SJSA1 (cell line): ENCODE results near the gene PGAP1. TPM values are rescaled to one million over a fixed set of nuclear protein-coding genes. Genes with fewer than 3 reads are reported as not detected.

Source experiments
- DNase-seq, 2 experiments: peaks; one replicate each; pipeline ENCODE4 v3.0.0-alpha.2; 2015 to 2020; ENCODE audit warnings: low spot score in 2 of 2, low read depth in 1 of 2
- H3K27ac ChIP-seq: fragments of 250-450 bp; sonication (Bioruptor Pico); 2 replicates; pipeline ENCODE4 v1.5.1; 2020; ENCODE audit warnings: mild to moderate bottlenecking, moderate library complexity
- H3K27me3 ChIP-seq: fragments of 250-450 bp; sonication (Bioruptor Pico); replicated peaks from 2 replicates; pipeline ENCODE4 v1.5.1; 2020; ENCODE audit warnings: mild to moderate bottlenecking, moderate library complexity
- H3K36me3 ChIP-seq: fragments of 250-450 bp; sonication (Bioruptor Pico); 2 replicates; pipeline ENCODE4 v1.5.1; 2020; ENCODE audit warnings: mild to moderate bottlenecking
- H3K4me1 ChIP-seq: fragments of 250-450 bp; sonication (Bioruptor Pico); replicated peaks from 2 replicates; pipeline ENCODE4 v1.6.1; 2021; ENCODE audit warnings: mild to moderate bottlenecking
- H3K4me3 ChIP-seq: fragments of 250-450 bp; sonication (Bioruptor Pico); 2 replicates; pipeline ENCODE4 v1.5.1; 2020; ENCODE audit warnings: mild to moderate bottlenecking
- H3K9me3 ChIP-seq: fragments of 250-450 bp; sonication (Bioruptor Pico); replicated peaks from 2 replicates; pipeline ENCODE4 v1.5.1; 2020; ENCODE audit warnings: mild to moderate bottlenecking
- total RNA-seq: library from RNA; depleted of rRNA; stranded (reverse); fragments of >200 nt; shearing (Covaris generic); gene quantifications from 2 replicates; pipeline ENCODE4 v1.2.3, GENCODE V29; 2014; rRNA removed

The PGAP1 gene, protein sequence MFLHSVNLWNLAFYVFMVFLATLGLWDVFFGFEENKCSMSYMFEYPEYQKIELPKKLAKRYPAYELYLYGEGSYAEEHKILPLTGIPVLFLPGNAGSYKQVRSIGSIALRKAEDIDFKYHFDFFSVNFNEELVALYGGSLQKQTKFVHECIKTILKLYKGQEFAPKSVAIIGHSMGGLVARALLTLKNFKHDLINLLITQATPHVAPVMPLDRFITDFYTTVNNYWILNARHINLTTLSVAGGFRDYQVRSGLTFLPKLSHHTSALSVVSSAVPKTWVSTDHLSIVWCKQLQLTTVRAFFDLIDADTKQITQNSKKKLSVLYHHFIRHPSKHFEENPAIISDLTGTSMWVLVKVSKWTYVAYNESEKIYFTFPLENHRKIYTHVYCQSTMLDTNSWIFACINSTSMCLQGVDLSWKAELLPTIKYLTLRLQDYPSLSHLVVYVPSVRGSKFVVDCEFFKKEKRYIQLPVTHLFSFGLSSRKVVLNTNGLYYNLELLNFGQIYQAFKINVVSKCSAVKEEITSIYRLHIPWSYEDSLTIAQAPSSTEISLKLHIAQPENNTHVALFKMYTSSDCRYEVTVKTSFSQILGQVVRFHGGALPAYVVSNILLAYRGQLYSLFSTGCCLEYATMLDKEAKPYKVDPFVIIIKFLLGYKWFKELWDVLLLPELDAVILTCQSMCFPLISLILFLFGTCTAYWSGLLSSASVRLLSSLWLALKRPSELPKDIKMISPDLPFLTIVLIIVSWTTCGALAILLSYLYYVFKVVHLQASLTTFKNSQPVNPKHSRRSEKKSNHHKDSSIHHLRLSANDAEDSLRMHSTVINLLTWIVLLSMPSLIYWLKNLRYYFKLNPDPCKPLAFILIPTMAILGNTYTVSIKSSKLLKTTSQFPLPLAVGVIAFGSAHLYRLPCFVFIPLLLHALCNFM
- total RNA-seq: 4.4 and 4.6 TPM in 2 replicates

- Histone ChIP-seq H3K4me3 (peak within 1 kb of the TSS; percentile 64), H3K4me1 (0 out of 2 replicates have a peak, but pooled peaks cover 4% of the 10 kb centered on the region), H3K27ac (peak within 1 kb of the TSS; percentile 72), H3K9me3 (no peaks in the 10 kb centered on the region), H3K27me3 (no peaks in the 10 kb centered on the region), H3K36me3 (peaks cover 4% of the 10 kb centered on the region; the same call in 1 of the 2 replicates)
- DNase-seq: peak; percentile 92 to 93
Measured at GRCh38 chr2:196926562-196927375, at the start of gene PGAP1. TSS of gene PGAP1 (minus strand) at chr2:196926707. CDS start at chr2:196926616, 91 bp downstream.

GRCh38 chr2:196974970-196975369 is 48.5 kb upstream of the PGAP1 start:
- Histone ChIP-seq H3K27ac (no peak overlapping the region), H3K4me3 (no peak overlapping the region), H3K27me3 (no peaks in the 10 kb centered on the region), H3K9me3 (no peaks in the 10 kb centered on the region), H3K36me3 (no peaks in the 10 kb centered on the region), H3K4me1 (no peaks in the 10 kb centered on the region)
- DNase-seq: peak in 1 of 2 experiments; percentile 19

DNA sequence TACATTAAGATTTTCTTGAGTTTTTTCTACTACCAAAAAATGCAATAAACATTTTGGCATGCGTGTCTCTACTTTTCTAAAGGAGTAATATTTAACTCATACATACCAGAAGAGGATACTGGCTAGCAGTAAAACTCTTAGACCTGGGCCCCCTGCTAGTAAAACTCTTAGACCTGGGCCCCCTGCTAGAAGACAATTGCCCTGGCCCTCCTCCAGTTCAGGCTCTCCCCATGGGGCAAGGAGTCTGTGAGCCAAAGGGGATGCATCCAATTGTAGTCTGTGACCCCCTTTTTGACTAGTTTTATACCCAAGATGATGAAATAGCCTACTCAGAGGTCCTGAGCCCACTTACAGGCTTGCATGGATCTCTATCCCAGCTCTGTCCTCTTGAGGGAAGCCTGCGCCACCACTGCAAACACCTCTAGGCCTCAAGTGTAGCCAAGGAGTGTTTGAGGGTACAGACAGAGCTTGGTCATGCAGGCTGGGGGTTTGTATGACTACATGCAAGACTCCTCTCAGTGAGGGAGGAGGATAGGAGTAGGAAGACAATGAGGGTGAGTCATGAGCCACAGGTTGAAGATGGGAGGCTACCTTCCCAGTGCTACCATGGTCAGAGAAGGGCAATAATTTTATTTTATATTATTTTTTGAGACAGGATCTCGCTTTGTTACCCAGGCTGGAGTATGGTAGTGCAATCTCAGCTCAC is 45.2 kb upstream of the PGAP1 start:
- no peak for DNase-seq
- Histone ChIP-seq H3K9me3 (no peaks in the 10 kb centered on the region), H3K36me3 (no peaks in the 10 kb centered on the region), H3K4me3 (no peak overlapping the region), H3K27me3 (no peaks in the 10 kb centered on the region), H3K4me1 (peaks cover 7% of the 10 kb centered on the region), H3K27ac (no peak overlapping the region)

- no peak for DNase-seq
- no peak overlapping the region for H3K4me3 ChIP-seq
- peaks cover 11% of the 10 kb centered on the region for H3K4me1 ChIP-seq
- H3K9me3 ChIP-seq: no peaks in the 10 kb centered on the region
- no peaks in the 10 kb centered on the region for H3K36me3 ChIP-seq
- H3K27ac ChIP-seq: no peak overlapping the region
- H3K27me3 ChIP-seq: no peaks in the 10 kb centered on the region
Measured at GRCh38 chr2:196970099-196970498, 43.6 kb upstream of the PGAP1 start.

DNA sequence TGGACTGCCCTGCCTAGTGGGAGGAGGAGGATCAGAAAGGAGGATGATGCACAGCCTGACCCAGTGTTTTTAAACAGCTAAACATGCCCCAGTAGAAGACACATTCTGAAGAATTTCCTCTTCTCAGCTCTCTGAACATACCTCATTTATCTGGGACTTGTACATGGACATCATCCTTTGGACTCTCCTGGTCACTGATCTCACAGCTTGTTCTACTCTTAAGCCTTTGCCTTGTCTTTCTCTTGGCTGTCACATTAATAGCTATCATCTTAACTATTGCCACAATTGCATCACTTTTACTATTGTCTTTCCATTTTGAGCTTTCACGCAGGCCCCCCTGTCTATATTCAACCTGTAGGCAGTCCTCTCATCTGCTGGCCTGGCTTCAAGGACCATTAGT is 42.0 kb upstream of the PGAP1 start:
- no peak overlapping the region for H3K4me3 ChIP-seq
- H3K4me1 ChIP-seq: peaks cover 11% of the 10 kb centered on the region
- H3K27ac ChIP-seq: no peak overlapping the region
- no peak for DNase-seq
- no peaks in the 10 kb centered on the region for H3K9me3 ChIP-seq
- no peaks in the 10 kb centered on the region for H3K36me3 ChIP-seq
- no peaks in the 10 kb centered on the region for H3K27me3 ChIP-seq

- no peaks in the 10 kb centered on the region for H3K27me3 ChIP-seq
- no peak overlapping the region for H3K4me3 ChIP-seq
- DNase-seq: no peak
Measured at GRCh38 chr2:196967775-196968174, 41.3 kb upstream of the PGAP1 start.

DNA sequence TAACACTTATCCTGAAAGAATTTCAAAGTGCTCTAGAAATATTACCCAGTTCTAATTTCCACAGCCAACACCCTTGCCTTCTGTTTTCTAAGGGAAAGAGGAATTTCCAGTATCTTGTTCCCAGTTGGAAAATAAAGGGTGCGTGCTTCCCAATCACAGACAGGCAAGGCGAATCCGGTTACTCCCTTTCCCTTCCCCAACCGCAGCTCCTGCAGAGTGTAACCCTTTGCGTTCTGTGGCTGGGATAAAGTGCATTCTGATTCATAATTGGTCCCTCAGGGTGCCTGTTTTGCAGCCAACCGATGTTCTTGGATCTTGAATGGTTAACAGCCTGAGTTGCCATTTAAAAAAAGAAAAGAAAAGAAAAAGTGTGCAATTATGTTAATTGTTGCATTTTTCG is 40.6 kb upstream of the PGAP1 start:
- Histone ChIP-seq H3K4me1 (peaks cover 11% of the 10 kb centered on the region), H3K27me3 (no peaks in the 10 kb centered on the region), H3K36me3 (no peaks in the 10 kb centered on the region), H3K4me3 (peak overlapping the region; percentile 10), H3K9me3 (no peaks in the 10 kb centered on the region), H3K27ac (0 out of 2 replicates have a peak overlapping the region, but pooled peaks have one; percentile 17)
- DNase-seq: peak in 1 of 2 experiments; percentile 21

More at GRCh38 chr2:196967775-196968174, 41.3 kb upstream of the PGAP1 start:
- Histone ChIP-seq H3K36me3 (no peaks in the 10 kb centered on the region), H3K4me1 (peaks cover 11% of the 10 kb centered on the region), H3K9me3 (no peaks in the 10 kb centered on the region), H3K27ac (no peak overlapping the region)

GRCh38 chr2:196966061-196966460 is 39.6 kb upstream of the PGAP1 start:
- DNase-seq: no peak
- Histone ChIP-seq H3K36me3 (no peaks in the 10 kb centered on the region), H3K27ac (no peak overlapping the region), H3K4me1 (peaks cover 11% of the 10 kb centered on the region), H3K9me3 (no peaks in the 10 kb centered on the region), H3K27me3 (no peaks in the 10 kb centered on the region), H3K4me3 (no peak overlapping the region)

DNA sequence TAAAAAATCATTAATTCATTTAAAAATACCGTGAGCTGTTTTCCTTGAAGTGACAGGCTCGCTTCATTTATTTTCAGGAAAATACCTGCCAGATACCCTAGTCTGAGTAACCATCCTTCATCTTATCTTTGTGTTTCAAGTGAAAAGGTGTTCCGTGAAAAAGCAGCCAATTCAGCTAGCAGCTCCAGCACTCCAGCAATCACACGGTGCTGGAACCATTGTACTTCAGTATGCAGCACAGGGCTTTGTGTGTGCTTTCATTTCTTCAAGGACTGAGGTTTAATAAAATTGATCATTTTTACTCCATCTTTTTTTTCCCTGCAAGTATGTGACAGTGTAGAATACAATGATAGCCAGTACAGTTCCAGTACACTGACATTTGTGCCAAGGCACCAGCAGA is 39.1 kb upstream of the PGAP1 start:
- Histone ChIP-seq H3K9me3 (no peaks in the 10 kb centered on the region), H3K4me3 (no peak overlapping the region), H3K4me1 (peaks cover 11% of the 10 kb centered on the region), H3K36me3 (no peaks in the 10 kb centered on the region), H3K27me3 (no peaks in the 10 kb centered on the region), H3K27ac (no peak overlapping the region)
- no peak for DNase-seq

GRCh38 chr2:196963961-196964360 is 37.5 kb upstream of the PGAP1 start:
- Histone ChIP-seq H3K36me3 (no peaks in the 10 kb centered on the region), H3K27ac (no peak overlapping the region), H3K4me1 (peaks cover 11% of the 10 kb centered on the region), H3K27me3 (no peaks in the 10 kb centered on the region), H3K4me3 (no peak overlapping the region), H3K9me3 (no peaks in the 10 kb centered on the region)
- DNase-seq: no peak

- H3K27ac ChIP-seq: no peak overlapping the region
- peaks cover 11% of the 10 kb centered on the region for H3K4me1 ChIP-seq
- H3K9me3 ChIP-seq: no peaks in the 10 kb centered on the region
- H3K4me3 ChIP-seq: no peak overlapping the region
- H3K36me3 ChIP-seq: no peaks in the 10 kb centered on the region
- H3K27me3 ChIP-seq: no peaks in the 10 kb centered on the region
- no peak for DNase-seq
Measured at GRCh38 chr2:196963043-196963442, 36.5 kb upstream of the PGAP1 start.

- Histone ChIP-seq H3K4me1 (peaks cover 9% of the 10 kb centered on the region), H3K36me3 (no peaks in the 10 kb centered on the region), H3K4me3 (no peak overlapping the region), H3K9me3 (no peaks in the 10 kb centered on the region), H3K27ac (no peak overlapping the region), H3K27me3 (no peaks in the 10 kb centered on the region)
- DNase-seq: no peak
Measured at GRCh38 chr2:196962325-196962724, 35.8 kb upstream of the PGAP1 start.

DNA sequence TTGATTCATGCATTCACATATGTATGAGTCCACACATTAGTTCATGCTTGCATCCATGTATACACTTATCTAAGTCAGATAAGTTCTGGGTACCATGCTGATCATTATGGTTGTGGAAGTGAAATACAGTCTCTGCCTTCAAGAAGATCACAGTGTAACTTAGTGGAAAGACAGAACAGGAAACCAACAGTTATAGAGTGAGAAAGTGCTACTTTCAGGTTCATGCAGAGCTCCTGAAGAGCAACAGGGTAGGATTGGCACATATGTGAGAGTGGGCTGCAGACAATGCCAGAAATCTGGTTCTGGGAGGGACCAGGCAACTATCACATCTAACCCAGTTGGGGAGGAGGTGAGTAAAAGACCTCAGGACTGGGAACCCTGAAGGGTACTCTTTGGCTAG is 35.4 kb upstream of the PGAP1 start:
- Histone ChIP-seq H3K36me3 (no peaks in the 10 kb centered on the region), H3K4me1 (peaks cover 5% of the 10 kb centered on the region), H3K27ac (no peak overlapping the region), H3K27me3 (no peaks in the 10 kb centered on the region), H3K4me3 (no peak overlapping the region), H3K9me3 (no peaks in the 10 kb centered on the region)
- DNase-seq: no peak
